Endothelial cell of umbilical vein (primary cell): ENCODE data around the gene CNTLN. TPM values are rescaled to one million over a fixed set of nuclear protein-coding genes. Genes with fewer than 3 reads are reported as not detected.
A peak's percentile ranks its signal among the peaks of the same experiment; 100 is the strongest.

ENCODE experiments used
- BruUV-seq: library from RNA; stranded (reverse); fragments of 400-500 nt; replicated peaks from 2 replicates; lab custom pipeline; 2021; lab: Mats Ljungman, UMichigan
- CTCF ChIA-PET: fragments of 300-600, 350-600 bp; sonication (Branson Sonifier 250); formaldehyde crosslinking; loops from one replicate; lab custom pipeline; 2021; ENCODE audit warnings: antibody characterized with exemption, inconsistent platforms; lab: Charles Lee
- POLR2A ChIA-PET: fragments of 300-600, 350-600 bp; sonication (Branson Sonifier 250); formaldehyde crosslinking; loops from one replicate; lab custom pipeline; 2021; ENCODE audit warnings: antibody characterized with exemption, inconsistent platforms; lab: Charles Lee
- DNase-seq: peaks from one replicate; pipeline ENCODE4 v3.0.0-alpha.2; 2011; ENCODE audit warnings: low read depth, low spot score
- FAIRE-seq: peaks from 2 replicates; lab custom pipeline; 2011; peaks lifted over from hg19 to GRCh38; lab: Jason Lieb, UNC
- H2AFZ ChIP-seq: 2 replicates; pipeline ENCODE4 v1.6.0; 2012; ENCODE audit warnings: low read depth, low read length, control low read depth, inconsistent platforms
- H3K27ac ChIP-seq: 2 replicates; pipeline ENCODE4 v1.5.1; 2011; ENCODE audit warnings: low read depth, mild to moderate bottlenecking, control low read depth, low read length, moderate library complexity; ENCODE audit not compliant: insufficient read depth
- H3K27me3 ChIP-seq, 2 experiments: 2 replicates each; pipeline versions ENCODE4 v1.6.0 to v1.6.1; 2011; ENCODE audit warnings: low read length in 2 of 2, mixed read lengths in 1 of 2; ENCODE audit not compliant: control insufficient read depth in 2 of 2, insufficient read depth in 2 of 2
- H3K36me3 ChIP-seq, 2 experiments: 2 replicates in 1 of 2; 3 replicates in 1 of 2; pipeline ENCODE4 v1.5.1; 2011; ENCODE audit warnings: low read length in 2 of 2, mild to moderate bottlenecking in 1 of 2, moderate library complexity in 1 of 2; ENCODE audit not compliant: control insufficient read depth in 2 of 2, insufficient read depth in 2 of 2; ENCODE audit errors: extremely low read depth in 1 of 2
- H3K4me1 ChIP-seq: 3 replicates; pipeline ENCODE4 v1.5.1; 2011; ENCODE audit warnings: mild to moderate bottlenecking, low read length; ENCODE audit not compliant: control insufficient read depth, insufficient read depth; ENCODE audit errors: extremely low read depth
- H3K4me2 ChIP-seq: 2 replicates; pipeline ENCODE4 v1.6.1; 2011; ENCODE audit warnings: low read length, control low read depth, mixed read lengths; ENCODE audit not compliant: insufficient read depth
- H3K4me3 ChIP-seq, 3 experiments: fragments of 200-600 bp in 1 of 3; sonication (generic), shearing (Covaris generic) in 1 of 3; replicated peaks in 1 of 3; 2 replicates each; pipeline ENCODE4 v1.5.1; 2011 to 2016; ENCODE audit warnings: control low read depth in 3 of 3, low read length in 3 of 3, mild to moderate bottlenecking in 2 of 3, inconsistent platforms in 1 of 3, low read depth in 1 of 3, moderate library complexity in 1 of 3; ENCODE audit not compliant: insufficient read depth in 1 of 3
- H3K79me2 ChIP-seq: 2 replicates; pipeline ENCODE4 v1.6.0; 2012; ENCODE audit warnings: low read length, inconsistent platforms; ENCODE audit not compliant: control insufficient read depth, insufficient read depth
- H3K9ac ChIP-seq: replicated peaks from 2 replicates; pipeline ENCODE3; 2011; ENCODE audit warnings: low read length, control low read depth; ENCODE audit not compliant: insufficient read depth; ENCODE audit errors: extremely low read depth
- H3K9me1 ChIP-seq: replicated peaks from 3 replicates; pipeline ENCODE4 v1.6.0; 2011; ENCODE audit warnings: mild to moderate bottlenecking, low read length; ENCODE audit not compliant: control insufficient read depth, insufficient read depth; ENCODE audit errors: extremely low read depth
- H3K9me3 ChIP-seq: replicated peaks from 2 replicates; pipeline ENCODE4 v1.5.1; 2012; ENCODE audit warnings: low read length, inconsistent platforms; ENCODE audit not compliant: control insufficient read depth, insufficient read depth
- H4K20me1 ChIP-seq: replicated peaks from 2 replicates; pipeline ENCODE3; 2011; ENCODE audit warnings: mild to moderate bottlenecking, low read length; ENCODE audit not compliant: control insufficient read depth, insufficient read depth; ENCODE audit errors: extremely low read depth
- CTCF ChIP-seq, 2 donors: IDR thresholded peaks; 1 replicate in 1 of 2; 2 replicates in 1 of 2; pipeline ENCODE4 v1.5.1; 2011; ENCODE audit warnings: low read length in 2 of 2, mild to moderate bottlenecking in 2 of 2, moderate library complexity in 2 of 2, control low read depth in 1 of 2, inconsistent platforms in 1 of 2, low read depth in 1 of 2; ENCODE audit not compliant: insufficient read depth in 1 of 2; ENCODE audit errors: extremely low read depth in 1 of 2
- EZH2 ChIP-seq: IDR thresholded peaks from 2 replicates; pipeline ENCODE4 v1.6.1; 2012; ENCODE audit warnings: borderline replicate concordance, low read depth, mild to moderate bottlenecking, moderate library complexity, low read length, inconsistent platforms; ENCODE audit not compliant: severe bottlenecking
- FOS ChIP-seq: IDR thresholded peaks from 2 replicates; pipeline ENCODE4 v1.6.1; 2011; ENCODE audit warnings: mild to moderate bottlenecking, low read length, moderate library complexity, borderline replicate concordance; ENCODE audit not compliant: insufficient read depth
- GATA2 ChIP-seq: IDR thresholded peaks from 2 replicates; pipeline ENCODE4 v1.7.0; 2011; ENCODE audit warnings: low read depth, mild to moderate bottlenecking, moderate library complexity, mixed read lengths, low read length; ENCODE audit not compliant: insufficient read length, insufficient read depth
- JUN ChIP-seq: IDR thresholded peaks from 2 replicates; pipeline ENCODE4 v1.6.1; 2011; ENCODE audit warnings: borderline replicate concordance, low read depth; ENCODE audit not compliant: insufficient read length, insufficient read depth
- MAX ChIP-seq: IDR thresholded peaks from 2 replicates; pipeline ENCODE4 v1.6.1; 2011; ENCODE audit not compliant: insufficient read depth, insufficient read length
- MYC ChIP-seq: IDR thresholded peaks from one replicate; pipeline ENCODE4 v1.6.1; 2011; ENCODE audit warnings: mild to moderate bottlenecking, low read depth, low read length
- POLR2A ChIP-seq: IDR thresholded peaks from 2 replicates; pipeline ENCODE4 v1.6.1; 2012; ENCODE audit warnings: low read depth, mild to moderate bottlenecking, control low read depth, low read length
- dilution Hi-C: fragments of 300-500 bp; cut with MboI; formaldehyde crosslinking; loops from one replicate; pipeline ENCODE4 v1.15.0; 2019; ENCODE audit warnings: low sequenced_read_pairs; ENCODE audit not compliant: extremely low pct_ligation_motif_present
- intact Hi-C: fragments of 100-400 bp; cut with micrococcal nuclease; formaldehyde crosslinking; loops from one replicate; pipeline ENCODE4 v1.10.0; 2022
- polyA plus RNA-seq, 4 experiments: library from polyadenylated mRNA; depleted of rRNA in 3 of 4; stranded (reverse) in 3 of 4; unstranded in 1 of 4; fragments of >200 nt; gene quantifications; 2 replicates each; pipeline versions ENCODE4 v1.2.1 to v1.2.3, GENCODE V29; 2011 to 2012; ENCODE audit warnings: missing spikeins in 1 of 4
- total RNA-seq: library from RNA; stranded (reverse); gene quantifications from 2 replicates; pipeline ENCODE4 v1.2.3, GENCODE V29; 2021

Gene CNTLN
- total and polyA plus RNA-seq, 2 donors (not counting 3 experiments of a cell fraction or from before 2014, with no cell fraction given) = 3.5 to 15.8 TPM

- POLR2A ChIA-PET = no interaction called here
- Histone ChIP-seq H3K9me3 (no peaks in the 10 kb centered on the region), H4K20me1 (no peaks in the 10 kb centered on the region), H3K9ac (no peak overlapping the region), H3K4me1 (peaks cover 2% of the 10 kb centered on the region), H3K27ac (no peak overlapping the region), H3K36me3 (no peaks in the 10 kb centered on the region), H3K4me3 (no peak overlapping the region), H3K27me3 (no peaks in the 10 kb centered on the region), H2AFZ (no peak overlapping the region), H3K79me2 (no peaks in the 10 kb centered on the region), H3K9me1 (no peaks in the 10 kb centered on the region), H3K4me2 (no peak overlapping the region)
- CTCF ChIA-PET = no interaction called here
- no peak for FAIRE-seq
- TF ChIP-seq GATA2 (no peak), CTCF (IDR thresholded peaks at IDR 0.05; ENCODE audit: extremely low read depth in 1 of 2, insufficient read depth in 1 of 2, low read depth in 1 of 2, low read length in 2 of 2) (no peak), FOS (no peak), EZH2 (no peak), MAX (no peak), JUN (peak; percentile 11), POLR2A (no peak), MYC (no peak)
- intact Hi-C loops (no loop called here), dilution Hi-C loops (no loop called here)
- DNase-seq = no peak
- BruUV-seq = no TSS peak
Observed at GRCh38 chr9:17453751-17454150, 318.9 kb downstream of the CNTLN start.
